PFSK-1 (cell line): ENCODE measurements around the gene AADACL4.

Experiments
- FOXP2 ChIP-seq: optimal IDR thresholded peaks from 2 replicates; pipeline ENCODE3; 2011; ENCODE audit warnings: borderline replicate concordance, control low read depth, inconsistent platforms; ENCODE audit not compliant: insufficient read depth; ENCODE audit errors: extremely low read length, extremely low read depth
- POLR2AphosphoS5 ChIP-seq: IDR thresholded peaks from 2 replicates; pipeline ENCODE4 v1.6.1; 2012; ENCODE audit warnings: low read depth, mild to moderate bottlenecking, control low read depth, low read length, moderate library complexity
- REST ChIP-seq, 2 experiments: IDR thresholded peaks; 2 replicates each; pipeline versions ENCODE4 v1.6.1 to v1.8.0; 2011 to 2012; ENCODE audit warnings: low read depth in 2 of 2, low read length in 2 of 2, control low read depth in 1 of 2, inconsistent platforms in 1 of 2, mild to moderate bottlenecking in 1 of 2, moderate library complexity in 1 of 2; ENCODE audit not compliant: insufficient read depth in 1 of 2
- SIN3A ChIP-seq: IDR thresholded peaks from 2 replicates; pipeline ENCODE4 v1.6.1; 2012; ENCODE audit warnings: mild to moderate bottlenecking, low read length, moderate library complexity, borderline replicate concordance; ENCODE audit not compliant: insufficient read depth
- TAF1 ChIP-seq: IDR thresholded peaks from 2 replicates; pipeline ENCODE4 v1.6.1; 2012; ENCODE audit warnings: low read length, control low read depth, borderline replicate concordance; ENCODE audit not compliant: insufficient read depth

The AADACL4 gene

GRCh38 chr1:12648741-12649140 lies 4.9 kb downstream of the AADACL4 start:
- TF ChIP-seq FOXP2 = no peak
- no peak for TF ChIP-seq TAF1
- no peak for TF ChIP-seq REST (IDR thresholded peaks at IDR 0.05; ENCODE audit: insufficient read depth in 1 of 2, low read depth in 2 of 2, low read length in 2 of 2)

- TF ChIP-seq REST (IDR thresholded peaks at IDR 0.05; ENCODE audit: insufficient read depth in 1 of 2, low read depth in 2 of 2, low read length in 2 of 2) (no peak), POLR2AphosphoS5 (no peak), FOXP2 (no peak), TAF1 (no peak)
These were observed 6.1 kb downstream of the AADACL4 start for GRCh38 chr1:12649971-12650421.

DNA sequence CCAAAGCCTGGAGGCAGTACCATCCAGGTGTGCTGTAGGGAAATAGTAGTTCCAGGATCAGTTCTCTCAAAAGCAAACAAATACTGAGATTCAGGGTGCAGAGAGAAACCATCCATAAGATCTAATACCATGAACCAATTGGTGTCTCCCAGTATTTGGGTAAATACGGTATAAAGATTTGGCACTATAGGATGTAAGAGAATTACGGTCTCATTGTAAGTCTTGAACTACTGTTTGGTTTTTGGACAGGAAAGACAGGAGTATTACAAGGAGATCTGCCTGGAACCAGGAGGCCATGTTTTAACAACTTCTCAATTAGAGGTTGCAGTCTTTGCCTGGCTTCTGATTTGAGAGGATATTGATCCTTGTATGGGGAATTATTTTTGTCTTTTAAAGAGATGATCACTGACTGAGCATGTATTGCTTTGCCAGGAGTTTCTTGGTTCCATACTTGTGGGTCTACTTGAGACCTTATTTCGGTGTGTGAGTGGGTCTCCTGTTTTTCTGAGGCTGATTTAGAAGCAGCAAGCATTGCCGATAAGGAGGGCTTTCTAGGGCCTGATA lies 10.2 kb downstream of the AADACL4 start:
- TF ChIP-seq SIN3A = no peak
- TF ChIP-seq POLR2AphosphoS5 = no peak
- no peak for TF ChIP-seq REST (IDR thresholded peaks at IDR 0.05; ENCODE audit: insufficient read depth in 1 of 2, low read depth in 2 of 2, low read length in 2 of 2)

DNA sequence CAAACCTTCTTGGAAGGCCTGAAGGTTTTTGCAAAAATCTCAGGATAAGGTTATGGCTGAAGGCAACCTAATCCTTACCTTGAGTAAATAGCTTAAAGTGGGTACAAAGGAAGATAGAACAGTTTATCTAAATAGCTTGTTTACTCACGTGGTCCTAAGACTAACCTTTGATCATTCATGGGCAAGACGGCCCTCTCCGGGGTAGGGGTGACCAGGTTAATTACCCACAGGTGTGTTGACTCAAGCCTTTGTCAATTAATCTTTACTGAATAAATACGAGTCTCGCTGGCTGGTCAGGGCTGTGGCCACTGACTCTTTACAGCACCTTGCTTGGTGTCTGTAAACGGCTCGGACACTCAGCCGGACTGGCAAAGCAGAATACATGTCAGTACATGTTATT lies 10.8 kb downstream of the AADACL4 start:
- TF ChIP-seq REST (IDR thresholded peaks at IDR 0.05; ENCODE audit: insufficient read depth in 1 of 2, low read depth in 2 of 2, low read length in 2 of 2) (no peak), POLR2AphosphoS5 (no peak), FOXP2 (no peak), TAF1 (no peak), SIN3A (no peak)

- TF ChIP-seq POLR2AphosphoS5 (no peak), FOXP2 (no peak), REST (IDR thresholded peaks at IDR 0.05; ENCODE audit: insufficient read depth in 1 of 2, low read depth in 2 of 2, low read length in 2 of 2) (no peak), SIN3A (no peak), TAF1 (no peak)
These were observed 12.7 kb downstream of the AADACL4 start for GRCh38 chr1:12656575-12656974.
